ENCODE results near the gene GALNT2. TPM values are rescaled to one million over a fixed set of nuclear protein-coding genes. Genes with fewer than 3 reads are reported as not detected.

The GALNT2 gene
- total and polyA plus RNA-seq, 9 of the 15 experiments (the other 6 are each of a cell fraction or from before 2014, with no cell fraction given) = 1.6 to 106 (median 51.9) TPM

DNA sequence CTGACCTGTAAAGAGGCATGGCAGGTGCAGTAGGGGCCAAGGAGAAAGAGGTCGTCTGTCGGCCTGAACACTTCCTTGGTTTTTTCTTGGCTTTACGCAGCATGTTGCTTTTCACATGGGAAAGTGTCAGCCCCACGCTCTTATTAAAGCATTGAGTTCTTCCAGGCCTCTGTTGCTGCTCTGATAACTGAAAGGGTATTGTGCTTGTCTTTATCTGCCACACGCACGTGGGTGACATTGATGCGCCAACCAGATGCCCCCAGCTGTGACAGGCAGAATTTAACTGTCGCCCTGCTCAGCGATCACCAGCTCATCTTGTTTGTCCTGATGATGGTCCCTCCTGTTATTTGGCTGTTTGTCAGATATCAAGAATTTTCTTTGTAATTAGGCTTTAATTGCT lies 76.5 kb downstream of the GALNT2 start (continued):
- TF ChIP-seq SIN3A (IDR thresholded peaks at IDR 0.05; ENCODE audit: borderline replicate concordance in 2 of 2, control insufficient read depth in 1 of 2, low read depth in 2 of 2, low read length in 2 of 2) (peak; percentile 23 to 26; a peak in 1 of 4 replicates), SOX6 (IDR thresholded peaks at IDR 0.05) (peak; percentile 96), ZKSCAN8 (CRISPR knock-in tag; IDR thresholded peaks at IDR 0.05) (peak; percentile 76; the same call in 1 of the 2 replicates), CREM (IDR thresholded peaks at IDR 0.05; ENCODE audit: low read depth) (peak; percentile 78), MAFF (IDR thresholded peaks at IDR 0.05; ENCODE audit: low read length) (0 out of 2 replicates have a peak, but pooled peaks have one; percentile 14), EHMT2 (IDR thresholded peaks at IDR 0.05) (no peak), HDAC1 (IDR thresholded peaks at IDR 0.05) (no peak; a peak in 2 of 4 replicates), THRAP3 (IDR thresholded peaks at IDR 0.05; ENCODE audit: borderline replicate concordance) (no peak), NR4A1 (CRISPR knock-in tag; IDR thresholded peaks at IDR 0.05) (no peak), NR4A1 (tag; IDR thresholded peaks at IDR 0.05) (0 out of 2 replicates have a peak, but pooled peaks have one; percentile 28), RAD21 (CRISPR knock-in tag; conservative IDR thresholded peaks at IDR 0.05 in 1 of 2, IDR thresholded peaks at IDR 0.05 in 1 of 2) (0 out of 4 replicates have a peak, but pooled peaks of 1 of the 2 experiments have one; percentile 7), MAZ (CRISPR knock-in tag; conservative IDR thresholded peaks at IDR 0.05 in 1 of 2, IDR thresholded peaks at IDR 0.05 in 1 of 2) (peak in 1 of 2 experiments; percentile 31; a peak in 1 of 4 replicates), POLR2AphosphoS5 (IDR thresholded peaks at IDR 0.05; ENCODE audit: control insufficient read depth, insufficient read depth, low read depth, low read length) (peak; percentile 90), CBX2 (IDR thresholded peaks at IDR 0.05; ENCODE audit: insufficient read depth, low read length, poor library complexity, severe bottlenecking) (no peak), ZNF121 (CRISPR knock-in tag; conservative IDR thresholded peaks at IDR 0.05) (no peak)
- TF ChIP-seq, protein P1, sequence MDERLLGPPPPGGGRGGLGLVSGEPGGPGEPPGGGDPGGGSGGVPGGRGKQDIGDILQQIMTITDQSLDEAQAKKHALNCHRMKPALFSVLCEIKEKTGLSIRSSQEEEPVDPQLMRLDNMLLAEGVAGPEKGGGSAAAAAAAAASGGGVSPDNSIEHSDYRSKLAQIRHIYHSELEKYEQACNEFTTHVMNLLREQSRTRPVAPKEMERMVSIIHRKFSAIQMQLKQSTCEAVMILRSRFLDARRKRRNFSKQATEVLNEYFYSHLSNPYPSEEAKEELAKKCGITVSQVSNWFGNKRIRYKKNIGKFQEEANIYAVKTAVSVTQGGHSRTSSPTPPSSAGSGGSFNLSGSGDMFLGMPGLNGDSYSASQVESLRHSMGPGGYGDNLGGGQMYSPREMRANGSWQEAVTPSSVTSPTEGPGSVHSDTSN (CRISPR knock-in tag; IDR thresholded peaks at IDR 0.05; ENCODE audit: low read depth) = no peak
- TF ChIP-seq, protein P1 (tag; conservative IDR thresholded peaks at IDR 0.05; ENCODE audit: low read depth) = no peak
- TF ChIP-seq, protein P2, sequence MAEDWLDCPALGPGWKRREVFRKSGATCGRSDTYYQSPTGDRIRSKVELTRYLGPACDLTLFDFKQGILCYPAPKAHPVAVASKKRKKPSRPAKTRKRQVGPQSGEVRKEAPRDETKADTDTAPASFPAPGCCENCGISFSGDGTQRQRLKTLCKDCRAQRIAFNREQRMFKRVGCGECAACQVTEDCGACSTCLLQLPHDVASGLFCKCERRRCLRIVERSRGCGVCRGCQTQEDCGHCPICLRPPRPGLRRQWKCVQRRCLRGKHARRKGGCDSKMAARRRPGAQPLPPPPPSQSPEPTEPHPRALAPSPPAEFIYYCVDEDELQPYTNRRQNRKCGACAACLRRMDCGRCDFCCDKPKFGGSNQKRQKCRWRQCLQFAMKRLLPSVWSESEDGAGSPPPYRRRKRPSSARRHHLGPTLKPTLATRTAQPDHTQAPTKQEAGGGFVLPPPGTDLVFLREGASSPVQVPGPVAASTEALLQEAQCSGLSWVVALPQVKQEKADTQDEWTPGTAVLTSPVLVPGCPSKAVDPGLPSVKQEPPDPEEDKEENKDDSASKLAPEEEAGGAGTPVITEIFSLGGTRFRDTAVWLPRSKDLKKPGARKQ (CRISPR knock-in tag; IDR thresholded peaks at IDR 0.05) = no peak
- TF ChIP-seq, protein P3, sequence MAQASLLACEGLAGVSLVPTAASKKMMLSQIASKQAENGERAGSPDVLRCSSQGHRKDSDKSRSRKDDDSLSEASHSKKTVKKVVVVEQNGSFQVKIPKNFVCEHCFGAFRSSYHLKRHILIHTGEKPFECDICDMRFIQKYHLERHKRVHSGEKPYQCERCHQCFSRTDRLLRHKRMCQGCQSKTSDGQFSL (CRISPR knock-in tag; IDR thresholded peaks at IDR 0.05) = no peak
- TF ChIP-seq, protein P3 (tag; IDR thresholded peaks at IDR 0.05) = 0 out of 4 replicates have a peak, but pooled peaks of 1 of the 2 experiments have one; percentile 28

Measured in K562 (cell line).